Measurements from ENCODE around the gene SLC7A6.
A peak's percentile ranks its signal among the peaks of the same experiment; 100 is the strongest.

Gene SLC7A6

DNA sequence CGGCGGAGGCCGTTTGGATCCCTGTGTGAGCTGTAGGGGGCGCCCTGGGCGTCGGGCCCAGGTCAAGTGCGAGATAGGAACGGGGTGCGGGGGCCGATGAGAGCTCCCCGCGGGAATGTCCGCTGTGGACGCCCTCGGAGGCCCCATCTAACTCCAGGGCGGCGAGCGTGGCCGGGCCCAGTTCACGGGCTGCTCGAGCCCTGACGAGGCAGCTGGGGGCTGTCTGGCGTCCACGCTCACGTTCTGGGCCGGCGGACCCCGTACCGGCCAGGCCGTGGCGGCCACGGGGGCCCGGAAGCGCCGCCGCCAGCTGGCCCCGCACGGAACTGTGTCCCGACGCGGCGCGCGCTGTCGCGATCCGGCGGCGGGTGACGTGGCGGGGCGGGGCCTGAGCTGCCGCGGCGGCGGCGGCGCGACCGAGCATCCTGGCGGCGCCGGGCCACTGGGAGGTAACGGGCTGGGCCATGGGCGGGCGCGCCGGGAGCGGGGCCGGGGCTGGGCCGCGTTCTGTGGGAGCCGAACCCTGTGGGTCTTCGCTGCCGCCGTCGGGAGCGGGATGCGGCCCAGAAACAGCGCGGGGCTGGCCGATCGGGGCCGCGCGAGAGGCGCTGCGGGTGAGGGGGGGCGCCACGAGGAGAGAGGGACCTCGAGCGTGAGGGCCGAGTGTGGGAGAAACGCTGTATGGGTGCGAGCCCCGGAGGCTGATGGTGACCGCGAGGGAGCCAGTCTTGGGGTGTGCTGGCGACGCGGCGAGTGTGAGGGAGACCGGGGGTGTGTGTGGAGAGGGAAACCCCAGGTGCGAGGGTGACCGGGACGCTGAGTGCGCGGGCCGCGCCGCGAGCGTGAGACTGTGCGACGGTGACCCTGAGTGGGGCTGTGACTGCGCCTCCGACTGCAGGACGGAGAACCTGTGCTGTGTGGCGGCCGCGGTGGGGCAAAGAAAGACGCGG, at the start of gene SLC7A6:
Gene SLC7A6, plus strand, starts transcription at position 399 of the 950 bp plus-strand sequence. CDS start 10,201 bp downstream, outside the sequence.
- DNase-seq, result peak; percentile 82

DNA sequence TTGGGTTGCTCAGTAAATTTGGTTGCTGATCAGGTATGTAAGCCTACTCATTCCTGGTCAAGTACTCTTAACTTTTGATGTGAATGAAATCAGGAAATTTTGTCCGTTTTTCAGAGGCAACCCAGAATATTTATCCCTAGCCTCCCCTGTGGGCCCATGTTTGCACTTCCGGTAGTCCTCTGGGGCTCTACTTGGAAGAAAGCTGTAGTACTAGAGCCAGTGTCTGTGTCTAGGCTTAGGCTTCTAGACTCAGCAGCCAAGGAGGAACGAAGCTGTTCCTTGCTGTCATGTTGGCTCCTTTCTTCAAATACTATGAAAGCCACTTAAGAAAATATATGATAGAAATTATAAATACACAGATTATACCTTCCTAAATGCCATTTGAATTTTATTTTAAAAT, 49.6 kb upstream of the SLC7A6 start:
- DNase-seq, result no peak

DNA sequence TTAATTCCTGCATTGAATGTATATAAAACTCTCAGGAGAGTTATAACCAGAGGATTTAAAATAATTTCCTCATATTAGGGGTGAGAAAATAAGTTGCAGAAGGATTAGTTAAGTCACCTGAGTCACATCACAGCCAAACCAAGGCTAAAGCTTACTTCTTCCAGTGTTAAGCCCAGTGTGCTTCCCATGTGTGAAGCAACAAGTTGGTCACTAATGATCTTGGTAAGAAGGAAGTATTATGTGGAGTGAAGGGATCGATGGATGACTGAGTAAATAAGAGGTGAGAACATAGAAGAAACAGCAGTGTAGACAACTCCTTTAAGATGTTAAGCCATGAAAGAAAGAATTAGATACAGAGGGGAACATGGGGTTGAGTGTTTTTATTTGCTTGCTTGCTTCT, 49.0 kb upstream of the SLC7A6 start:
- no peak for DNase-seq

DNA sequence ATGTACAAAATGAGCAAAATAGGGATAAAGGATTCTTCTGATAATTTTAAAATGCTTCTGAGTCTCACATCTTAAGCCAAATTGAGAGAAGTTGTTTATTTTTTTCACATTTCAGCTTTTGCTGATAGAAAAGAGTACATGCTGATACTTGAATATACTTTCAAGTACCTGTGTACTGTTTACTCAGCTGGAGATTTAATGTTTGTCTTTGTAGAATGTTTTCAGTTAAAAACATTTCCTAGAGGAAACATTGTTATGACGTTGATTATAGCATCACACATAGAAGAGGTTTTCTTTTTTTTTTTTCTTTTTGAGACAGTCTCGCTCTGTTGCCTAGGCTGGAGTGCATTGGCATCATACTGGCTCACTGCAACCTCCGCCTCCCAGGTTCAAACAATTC, 48.1 kb upstream of the SLC7A6 start:
- DNase-seq, result no peak

DNA sequence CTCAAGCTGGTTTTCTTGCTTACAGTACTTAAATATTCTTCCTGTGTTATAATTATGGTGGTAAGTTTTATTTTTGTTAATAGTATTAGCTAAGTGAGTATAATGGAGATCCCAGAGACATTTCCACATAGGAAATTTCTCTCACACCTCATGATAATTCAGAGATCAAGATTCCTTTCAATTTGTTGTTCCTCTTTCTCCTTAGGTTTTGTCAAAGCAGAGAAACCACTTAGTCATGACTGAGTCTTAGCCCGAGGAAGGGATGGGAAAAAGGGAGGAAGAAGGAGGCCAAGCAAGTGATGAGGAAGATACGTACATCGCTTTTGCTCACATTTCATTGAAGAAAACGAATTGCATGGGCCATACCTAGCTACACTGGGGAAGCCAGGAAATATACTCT, 46.8 kb upstream of the SLC7A6 start:
- no peak for DNase-seq

DNA sequence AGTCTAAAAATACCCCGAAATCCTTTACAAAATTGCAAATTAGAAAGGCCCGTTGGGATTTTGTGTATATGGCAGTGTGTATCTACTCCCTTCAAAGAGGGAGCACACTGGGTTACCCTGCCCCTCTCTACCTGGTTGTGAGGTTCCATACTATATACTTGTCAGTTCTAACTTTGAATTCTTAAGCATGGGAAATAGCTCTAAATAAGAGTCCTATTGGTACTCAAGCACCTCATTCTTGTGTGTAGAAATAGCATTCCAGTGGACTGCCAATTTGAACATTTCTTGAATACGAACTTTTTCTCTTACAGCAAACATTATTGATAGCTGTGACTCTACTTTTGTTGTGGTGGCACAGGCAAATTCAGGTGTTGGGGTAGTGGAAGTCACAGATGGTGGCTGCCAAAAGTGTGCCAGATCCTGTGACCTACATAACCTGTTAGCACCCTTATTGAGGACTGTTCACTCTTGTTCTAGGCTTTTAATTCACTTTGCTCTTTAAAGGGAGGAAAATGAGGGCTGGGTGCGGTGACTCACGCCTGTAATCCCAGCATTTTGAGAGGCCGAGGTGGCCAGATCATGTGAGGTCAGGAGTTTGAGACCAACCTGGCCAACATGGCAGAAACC, 44.5 kb upstream of the SLC7A6 start:
- DNase-seq, result no peak

DNA sequence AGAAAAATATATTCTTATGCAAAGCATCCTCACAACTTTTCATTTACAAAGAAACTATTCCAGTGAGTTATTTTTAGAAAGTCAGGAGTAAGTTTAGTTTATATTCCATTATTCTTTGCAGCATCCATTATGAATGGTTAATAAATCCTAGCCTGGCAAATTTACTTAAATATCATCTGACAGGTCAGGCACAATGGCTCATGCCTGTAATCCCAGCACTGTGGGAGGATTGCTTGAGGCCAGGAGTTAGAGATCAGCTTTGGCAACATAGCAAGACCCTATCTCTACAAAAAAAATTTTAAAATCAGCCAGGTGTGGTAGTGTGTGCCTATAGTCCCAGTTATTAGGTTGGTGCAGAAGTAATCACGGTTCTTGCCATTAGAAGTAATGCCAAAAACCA, 41.3 kb upstream of the SLC7A6 start:
- no peak for DNase-seq

GRCh38 chr16:68226116-68226515, 38.2 kb upstream of the SLC7A6 start:
- DNase-seq, result no peak

- DNase-seq, result no peak
Measured at GRCh38 chr16:68227183-68227793, 37.0 kb upstream of the SLC7A6 start.

- DNase-seq, result no peak
Measured at GRCh38 chr16:68227850-68228553, 36.3 kb upstream of the SLC7A6 start.

DNA sequence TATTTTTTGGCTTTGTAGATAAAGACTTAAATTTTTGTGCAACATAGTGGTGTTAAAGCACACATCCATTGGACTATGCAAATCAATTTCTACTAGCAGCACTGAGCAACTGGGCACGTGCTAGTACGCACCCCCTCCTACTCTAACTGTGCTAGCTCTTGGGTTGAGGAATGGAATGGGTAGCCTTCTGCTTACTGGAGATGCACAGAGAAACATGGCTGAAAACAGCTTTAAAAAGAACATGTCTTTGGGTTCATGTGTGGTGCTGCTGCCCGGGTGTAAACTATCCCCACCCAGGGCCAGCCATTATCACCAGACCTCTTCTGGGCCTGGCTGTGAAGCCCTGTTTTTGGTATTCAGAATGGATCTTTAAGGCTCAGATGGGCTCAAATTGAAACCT, 35.7 kb upstream of the SLC7A6 start:
- DNase-seq, result no peak

DNA sequence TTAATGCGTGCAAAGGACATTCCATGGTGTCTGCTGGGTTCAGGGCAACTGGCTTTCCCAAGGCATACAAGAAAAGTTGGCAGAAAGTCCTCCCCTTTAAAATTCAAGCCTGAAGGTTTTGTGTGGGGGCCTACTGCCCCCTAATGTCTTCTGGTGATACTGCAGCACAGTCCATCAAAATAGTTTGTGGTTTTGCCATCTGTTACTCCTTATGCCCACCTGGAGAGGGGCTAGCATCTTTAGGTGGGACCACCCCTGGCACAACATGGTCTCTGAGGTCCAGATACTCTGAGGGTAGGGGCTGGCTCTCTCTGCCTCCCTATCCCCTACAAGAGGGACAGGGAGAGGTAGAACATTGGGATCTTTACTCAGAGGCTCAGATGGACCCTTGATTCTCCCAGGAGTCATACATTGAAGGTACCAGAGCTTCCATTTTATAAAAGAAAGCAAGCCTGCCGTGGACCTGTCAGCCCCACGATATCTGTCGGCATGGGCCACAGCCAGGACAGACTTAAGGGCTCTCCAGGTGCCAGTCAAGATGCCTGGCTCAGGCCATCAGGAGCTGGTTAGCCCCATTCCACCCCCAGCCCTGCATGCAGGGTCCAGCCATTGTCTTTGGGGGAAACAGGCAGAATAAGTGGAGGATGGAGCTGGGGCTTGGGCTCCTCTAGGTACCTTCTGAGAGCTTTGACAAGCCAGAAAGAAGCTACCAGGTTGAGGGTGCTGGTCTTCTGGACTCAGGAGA, 34.7 kb upstream of the SLC7A6 start:
- DNase-seq, result peak; percentile 45

GRCh38 chr16:68230176-68230571, 34.2 kb upstream of the SLC7A6 start:
- DNase-seq, result no peak

- no peak for DNase-seq
Measured at GRCh38 chr16:68230956-68231355, 33.4 kb upstream of the SLC7A6 start.

DNA sequence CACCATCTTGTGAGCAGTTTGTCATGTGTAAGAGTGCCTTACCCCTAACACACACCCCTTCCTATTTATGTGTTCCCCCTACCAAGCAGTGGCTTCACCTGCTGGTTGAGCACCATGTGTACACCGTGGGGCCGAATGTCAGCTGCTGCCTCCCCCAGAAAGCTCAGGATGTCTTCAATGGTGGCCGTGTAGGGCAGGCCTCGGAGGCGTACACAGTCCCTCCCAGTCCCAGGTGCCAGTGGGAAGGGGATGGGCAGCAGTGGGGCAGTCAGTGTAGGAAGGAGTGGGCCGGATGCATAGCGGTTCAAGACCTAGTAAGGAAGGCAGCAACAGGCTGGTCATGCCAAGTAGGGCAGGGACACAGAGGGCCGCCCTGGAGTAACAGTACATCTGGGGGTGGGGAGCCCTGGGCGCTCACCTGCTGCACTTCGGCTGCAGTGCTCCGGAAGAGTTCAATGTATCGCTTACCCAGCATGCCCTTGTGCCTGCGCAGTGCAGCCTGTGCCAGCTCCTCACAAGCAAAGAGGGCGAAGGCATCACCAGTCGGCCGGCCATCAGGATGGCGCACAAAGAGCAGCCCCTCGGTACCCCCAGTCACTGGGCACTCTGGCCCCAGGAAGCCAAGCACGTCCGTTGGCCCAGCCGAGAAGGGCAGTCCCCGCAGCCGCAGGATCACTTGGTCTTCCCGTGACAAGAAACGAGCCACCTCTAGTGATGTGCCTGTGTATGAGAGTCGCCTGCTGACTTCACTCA, 32.8 kb upstream of the SLC7A6 start:
- DNase-seq, result no peak

GRCh38 chr16:68232335-68232734, 32.0 kb upstream of the SLC7A6 start:
- DNase-seq, result no peak

DNA sequence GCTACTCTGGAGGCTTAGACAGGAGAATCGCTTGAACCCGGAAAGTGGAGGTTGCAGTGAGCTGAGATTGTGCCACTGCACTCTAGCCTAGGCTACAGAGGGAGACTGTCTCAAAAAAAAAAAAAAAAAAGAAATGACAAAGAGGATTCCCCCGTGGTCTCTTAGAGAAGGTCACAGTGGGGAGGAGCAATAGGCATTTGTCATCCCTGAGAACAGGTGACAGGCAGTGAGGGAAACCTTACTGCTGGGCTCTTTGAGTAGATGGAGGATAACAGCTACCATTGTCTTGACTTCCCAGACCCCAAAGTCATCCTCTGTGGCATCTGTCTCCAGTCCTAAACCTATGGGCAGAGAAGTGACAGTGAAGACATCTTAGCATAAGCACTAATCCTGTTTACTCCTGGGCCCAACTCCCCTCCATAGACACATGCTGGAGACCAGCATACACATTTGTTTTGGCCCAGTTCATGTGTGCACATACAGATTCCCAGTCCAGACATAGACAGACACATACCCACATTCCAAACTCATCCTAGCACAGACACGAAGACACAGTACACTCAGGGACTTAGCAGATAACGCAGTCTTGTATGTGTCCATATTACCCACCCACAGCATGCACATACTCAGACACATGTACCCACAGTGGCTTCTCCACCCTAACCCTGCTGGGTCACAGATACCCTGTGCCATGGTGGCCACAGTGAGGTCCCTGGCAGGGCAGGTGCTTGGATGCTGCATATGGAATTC, 31.1 kb upstream of the SLC7A6 start:
- no peak for DNase-seq

DNA sequence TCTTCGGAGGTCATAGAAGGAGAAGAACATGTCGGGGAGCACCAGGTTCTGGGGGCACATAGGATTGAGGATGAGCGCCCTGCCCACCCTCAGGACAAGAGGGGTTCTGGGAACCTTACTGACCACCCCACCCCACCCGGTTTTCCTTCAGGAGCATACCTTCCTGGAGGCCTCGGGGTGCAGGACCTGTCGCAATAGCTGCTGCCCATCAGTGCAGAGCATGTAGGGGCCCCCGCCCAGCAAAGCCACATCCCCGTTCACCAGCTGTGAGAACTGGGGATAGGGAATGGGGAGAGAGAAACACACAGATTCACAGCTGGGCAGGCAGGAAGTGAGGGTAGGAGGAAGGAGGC, 30.5 kb upstream of the SLC7A6 start:
- no peak for DNase-seq

GRCh38 chr16:68234188-68235107, 29.9 kb upstream of the SLC7A6 start:
- DNase-seq, result no peak

All from CD4-positive, alpha-beta T cell treated with Interleukin-15 for 1 hour (primary cell).